ENCODE results near the gene PIGQ.

GRCh38 chr16:603933-604332, 34.2 kb downstream of the PIGQ start:
- TF ChIP-seq, protein P1, sequence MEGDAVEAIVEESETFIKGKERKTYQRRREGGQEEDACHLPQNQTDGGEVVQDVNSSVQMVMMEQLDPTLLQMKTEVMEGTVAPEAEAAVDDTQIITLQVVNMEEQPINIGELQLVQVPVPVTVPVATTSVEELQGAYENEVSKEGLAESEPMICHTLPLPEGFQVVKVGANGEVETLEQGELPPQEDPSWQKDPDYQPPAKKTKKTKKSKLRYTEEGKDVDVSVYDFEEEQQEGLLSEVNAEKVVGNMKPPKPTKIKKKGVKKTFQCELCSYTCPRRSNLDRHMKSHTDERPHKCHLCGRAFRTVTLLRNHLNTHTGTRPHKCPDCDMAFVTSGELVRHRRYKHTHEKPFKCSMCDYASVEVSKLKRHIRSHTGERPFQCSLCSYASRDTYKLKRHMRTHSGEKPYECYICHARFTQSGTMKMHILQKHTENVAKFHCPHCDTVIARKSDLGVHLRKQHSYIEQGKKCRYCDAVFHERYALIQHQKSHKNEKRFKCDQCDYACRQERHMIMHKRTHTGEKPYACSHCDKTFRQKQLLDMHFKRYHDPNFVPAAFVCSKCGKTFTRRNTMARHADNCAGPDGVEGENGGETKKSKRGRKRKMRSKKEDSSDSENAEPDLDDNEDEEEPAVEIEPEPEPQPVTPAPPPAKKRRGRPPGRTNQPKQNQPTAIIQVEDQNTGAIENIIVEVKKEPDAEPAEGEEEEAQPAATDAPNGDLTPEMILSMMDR (IDR thresholded peaks at IDR 0.05) = no peak
- no peak for TF ChIP-seq POLR2A (IDR thresholded peaks at IDR 0.05)
- no peak for TF ChIP-seq EP300 (IDR thresholded peaks at IDR 0.05)
